HEK293 (cell line): ENCODE results near the gene CDKAL1.

Experiments
- CTCF ChIA-PET: fragments of 350-600 bp; formaldehyde crosslinking; extraction: SDS; loops from one replicate; lab custom pipeline; 2021; ENCODE audit warnings: antibody characterized with exemption; lab: Yijun Ruan, JAX
- POLR2A ChIA-PET: fragments of 300-600 bp; formaldehyde crosslinking; extraction: SDS; loops from one replicate; lab custom pipeline; 2020; ENCODE audit warnings: antibody characterized with exemption, inconsistent platforms; lab: Yijun Ruan, JAX
- H3K27ac ChIP-seq: fragments of 200-500 bp; sonication (Bioruptor generic); 2 replicates; pipeline ENCODE4 v1.5.1; 2014; ENCODE audit warnings: low read depth, low read length, control low read depth, inconsistent platforms; ENCODE audit errors: extremely low read depth
- H3K36me3 ChIP-seq, 2 experiments: fragments of 200-500 bp in 1 of 2; sonication (Bioruptor generic) in 1 of 2; 1 replicate in 1 of 2; 2 replicates in 1 of 2; pipeline ENCODE4 v1.5.1; 2014 to 2017; ENCODE audit warnings: inconsistent platforms in 2 of 2, low read length in 2 of 2; ENCODE audit not compliant: control insufficient read depth in 2 of 2, insufficient read depth in 1 of 2
- H3K4me1 ChIP-seq: fragments of 200-500 bp; sonication (Bioruptor generic); 2 replicates; pipeline ENCODE4 v1.5.1; 2014; ENCODE audit warnings: mild to moderate bottlenecking, low read length, inconsistent platforms; ENCODE audit not compliant: control insufficient read depth, insufficient read depth
- H3K4me3 ChIP-seq: 2 replicates; pipeline ENCODE4 v1.5.1; 2011; ENCODE audit warnings: low read depth, mild to moderate bottlenecking, control low read depth, low read length, moderate library complexity
- H3K9me3 ChIP-seq: fragments of 200-500 bp; sonication (Bioruptor generic); 2 replicates; pipeline ENCODE4 v1.5.1; 2014; ENCODE audit warnings: low read depth, low read length, inconsistent platforms; ENCODE audit not compliant: control insufficient read depth, insufficient read depth
- PRDM1 ChIP-seq: fragments of 450-650 bp; formaldehyde crosslinking; IDR thresholded peaks from 2 replicates; pipeline ENCODE4; 2016; ENCODE audit warnings: missing biosample characterization, missing genetic modification characterization
- PRDM2 ChIP-seq: fragments of 450-650 bp; formaldehyde crosslinking; IDR thresholded peaks from 2 replicates; pipeline ENCODE4 v1.5.1; 2016; ENCODE audit warnings: missing biosample characterization, missing genetic modification characterization, borderline replicate concordance
- PRDM6 ChIP-seq: fragments of 450-650 bp; formaldehyde crosslinking; IDR thresholded peaks from 2 replicates; pipeline ENCODE4 v1.5.1; 2017; ENCODE audit warnings: missing biosample characterization, missing genetic modification characterization
- WT1 ChIP-seq: fragments of 450-650 bp; formaldehyde crosslinking; IDR thresholded peaks from 2 replicates; pipeline ENCODE4 v1.5.1; 2016; ENCODE audit warnings: missing biosample characterization, missing genetic modification characterization
- ZBTB7A ChIP-seq: fragments of 450-650 bp; formaldehyde crosslinking; IDR thresholded peaks from 2 replicates; pipeline ENCODE4 v1.5.1; 2016; ENCODE audit warnings: low read depth, missing biosample characterization, missing genetic modification characterization
- ZNF175 ChIP-seq: fragments of 450-650 bp; formaldehyde crosslinking; IDR thresholded peaks from 2 replicates; pipeline ENCODE4 v1.5.1; 2016; ENCODE audit warnings: missing biosample characterization, missing genetic modification characterization
- ZNF266 ChIP-seq: fragments of 450-650 bp; formaldehyde crosslinking; IDR thresholded peaks from 2 replicates; pipeline ENCODE4 v1.5.1; 2016; ENCODE audit warnings: missing biosample characterization, missing genetic modification characterization, low read depth
- ZNF37A ChIP-seq: fragments of 450-650 bp; IDR thresholded peaks from 2 replicates; pipeline ENCODE4 v1.5.1; 2018; ENCODE audit warnings: missing biosample characterization, missing genetic modification characterization
- ZNF529 ChIP-seq: fragments of 450-650 bp; formaldehyde crosslinking; IDR thresholded peaks from 2 replicates; pipeline ENCODE4 v1.5.1; 2017; ENCODE audit warnings: missing genetic modification characterization, missing biosample characterization; ENCODE audit not compliant: insufficient replicate concordance
- ZNF610 ChIP-seq: fragments of 450-650 bp; formaldehyde crosslinking; IDR thresholded peaks from 2 replicates; pipeline ENCODE4 v1.5.1; 2016; ENCODE audit warnings: missing biosample characterization, missing genetic modification characterization, borderline replicate concordance
- ZSCAN16 ChIP-seq: fragments of 450-650 bp; formaldehyde crosslinking; IDR thresholded peaks from 2 replicates; pipeline ENCODE4 v1.5.1; 2016; ENCODE audit warnings: missing biosample characterization, missing genetic modification characterization
- ZSCAN5A ChIP-seq: fragments of 450-650 bp; formaldehyde crosslinking; IDR thresholded peaks from 2 replicates; pipeline ENCODE4 v1.5.1; 2016; ENCODE audit warnings: missing biosample characterization, missing genetic modification characterization

The CDKAL1 gene

GRCh38 chr6:21078497-21078896, 544.2 kb downstream of the CDKAL1 start:
- POLR2A ChIA-PET = no interaction called here

More at GRCh38 chr6:21078497-21078896, 544.2 kb downstream of the CDKAL1 start:
- CTCF ChIA-PET = no interaction called here
- Histone ChIP-seq H3K4me1 (no peaks in the 10 kb centered on the region; the same call in 1 of the 2 replicates), H3K4me3 (no peak overlapping the region), H3K27ac (no peak overlapping the region), H3K36me3 (no peaks in the 10 kb centered on the region), H3K9me3 (no peaks in the 10 kb centered on the region)
- TF ChIP-seq ZNF610 = no peak
- TF ChIP-seq PRDM6 (tag by site-specific recombination) = no peak
- no peak for TF ChIP-seq PRDM2 (tag by site-specific recombination)
- no peak for TF ChIP-seq ZNF529
- no peak for TF ChIP-seq ZNF266 (tag by site-specific recombination)
- no peak for TF ChIP-seq ZNF175 (tag by site-specific recombination)
- no peak for TF ChIP-seq ZSCAN5A (tag by site-specific recombination)
- TF ChIP-seq ZSCAN16 (tag by site-specific recombination) = no peak
- TF ChIP-seq ZNF37A = no peak
- TF ChIP-seq PRDM1 (tag by site-specific recombination) = no peak
- TF ChIP-seq WT1 (tag by site-specific recombination) = no peak
- no peak for TF ChIP-seq ZBTB7A
